SW 1271 (cell line): ENCODE results near the gene RNF25.

ENCODE experiments used
- DNase-seq, 2 experiments: peaks; one replicate each; lab custom pipeline; 2025; lab: John Stamatoyannopoulos, UW

RNF25 gene

GRCh38 chr2:218679119-218679518 lies 7.3 kb upstream of the RNF25 start:
- no peak for DNase-seq

- DNase-seq = peak in 1 of 2 experiments; percentile 60
These were observed 627 bp downstream of the RNF25 start for GRCh38 chr2:218671097-218671653.

- DNase-seq = no peak
These were observed 7.1 kb downstream of the RNF25 start for GRCh38 chr2:218664653-218665052.

GRCh38 chr2:218663901-218664300 lies 7.9 kb downstream of the RNF25 start:
- DNase-seq = no peak

- DNase-seq = no peak
These were observed 9.0 kb downstream of the RNF25 start for GRCh38 chr2:218662827-218663226.

- no peak for DNase-seq
These were observed 9.4 kb downstream of the RNF25 start for GRCh38 chr2:218662377-218662776.

GRCh38 chr2:218659988-218660358 lies 11.8 kb downstream of the RNF25 start:
- DNase-seq = no peak

- peak; percentile 75 to 90 for DNase-seq
These were observed 12.4 kb downstream of the RNF25 start, which contains the start of the genes BCS1L and ZNF142 for GRCh38 chr2:218659258-218659987. Gene BCS1L (plus strand): TSS chr2:218659683. CDS start chr2:218660988, 1,305 bp downstream. Gene ZNF142 (minus strand): TSS chr2:218659623. CDS start chr2:218656429, 3,194 bp downstream.

GRCh38 chr2:218658671-218659257 lies 13.0 kb downstream of the RNF25 start:
- DNase-seq = peak; percentile 23 to 60

GRCh38 chr2:218655751-218656150 lies 16.1 kb downstream of the RNF25 start:
- DNase-seq = no peak

- DNase-seq = no peak
These were observed 23.1 kb downstream of the RNF25 start for GRCh38 chr2:218648787-218649100.

GRCh38 chr2:218648088-218648786 lies 23.6 kb downstream of the RNF25 start:
- DNase-seq = peak; percentile 6 to 41

- no peak for DNase-seq
These were observed 26.7 kb downstream of the RNF25 start for GRCh38 chr2:218645126-218645525.

GRCh38 chr2:218644721-218645120 lies 27.1 kb downstream of the RNF25 start:
- no peak for DNase-seq

- DNase-seq = no peak
These were observed 28.0 kb downstream of the RNF25 start for GRCh38 chr2:218643751-218644310.

GRCh38 chr2:218642786-218643185 lies 29.0 kb downstream of the RNF25 start:
- DNase-seq = no peak

GRCh38 chr2:218642121-218642656 lies 29.6 kb downstream of the RNF25 start:
- no peak for DNase-seq

- no peak for DNase-seq
These were observed 33.4 kb downstream of the RNF25 start for GRCh38 chr2:218638372-218638771.

- DNase-seq = no peak
These were observed 36.1 kb downstream of the RNF25 start for GRCh38 chr2:218635719-218636118.

- peak in 1 of 2 experiments; percentile 32 for DNase-seq
These were observed 40.0 kb downstream of the RNF25 start for GRCh38 chr2:218631837-218632236.

- DNase-seq = no peak
These were observed 43.9 kb downstream of the RNF25 start for GRCh38 chr2:218627939-218628338.

GRCh38 chr2:218626369-218626768 lies 45.4 kb downstream of the RNF25 start:
- DNase-seq = no peak
